Measurements from ENCODE around the gene NACA.

GRCh38 chr12:56720731-56721151 lies 4.4 kb downstream of the NACA start:
- TF ChIP-seq POLR2A (IDR thresholded peaks at IDR 0.05) = no peak
- no peak for TF ChIP-seq CTCF (IDR thresholded peaks at IDR 0.05)
